ENCODE results near the gene CHCHD1.
"Not testable (repeated sequence)": the region's sequence is repeated elsewhere in the genome, so short reads cannot be mapped to it uniquely, and the experiment has no call there.

The CHCHD1 gene

GRCh38 chr10:73782749-73783085, 869 bp downstream of the CHCHD1 start:
- Histone ChIP-seq H3K27ac (ENCODE audit: low read depth, low read length, severe bottlenecking) (no peak overlapping the region), H3K4me1 (ENCODE audit: control insufficient read depth, insufficient read depth, low read length, poor library complexity, severe bottlenecking) (peaks cover 17% of the 10 kb centered on the region), H3K9me3 (ENCODE audit: control insufficient read depth, low read length) (no peaks in the 10 kb centered on the region), H3K36me3 (ENCODE audit: control insufficient read depth, insufficient read depth, low read length) (peaks cover 45% of the 10 kb centered on the region), H3K4me3 (ENCODE audit: extremely low read depth, insufficient read depth, low read length, poor library complexity, severe bottlenecking) (peak overlapping the region; percentile 91)
- 54 to 62% methylated on average over 2 of the region's 2 CpGs for WGBS, 2 experiments (ENCODE audit: insufficient coverage in 2 of 2)

DNA sequence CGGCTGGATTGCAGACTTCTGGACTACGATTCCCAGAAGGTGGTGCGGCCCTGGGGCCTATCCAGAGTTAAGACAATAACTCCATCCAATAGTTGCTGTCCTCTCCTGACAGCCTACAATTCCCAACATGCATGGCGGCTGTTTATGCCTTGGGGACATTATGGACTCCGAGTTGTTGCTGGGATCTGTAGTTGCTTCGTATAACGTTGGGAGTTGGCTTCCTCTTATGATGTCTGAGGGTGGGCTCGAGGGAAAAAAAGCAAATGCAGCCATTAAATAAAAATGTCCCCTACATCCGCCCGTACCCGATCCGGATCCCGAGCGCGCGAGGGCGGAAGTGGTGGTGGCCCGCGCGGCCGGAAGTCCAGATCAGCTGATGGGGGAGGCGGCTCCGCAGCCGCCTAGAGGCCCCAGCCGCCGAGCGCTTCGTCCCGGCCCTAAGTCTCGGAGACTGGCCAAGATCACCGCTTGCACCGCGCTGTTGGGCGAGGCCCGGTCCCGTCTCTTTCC, 3.4 kb downstream of the CHCHD1 start, which contains the start of gene ZSWIM8:
ZSWIM8 (plus strand) TSS at position 396 of the 510 bp plus-strand sequence. CDS start 273 bp downstream, outside the sequence.
- Histone ChIP-seq H3K27ac (ENCODE audit: low read depth, low read length, severe bottlenecking) (peak within 1 kb of the TSS; percentile 75), H3K4me3 (ENCODE audit: extremely low read depth, insufficient read depth, low read length, poor library complexity, severe bottlenecking) (peak within 1 kb of the TSS; percentile 93), H3K9me3 (ENCODE audit: control insufficient read depth, low read length) (no peaks in the 10 kb centered on the region), H3K36me3 (ENCODE audit: control insufficient read depth, insufficient read depth, low read length) (peaks cover 33% of the 10 kb centered on the region), H3K4me1 (ENCODE audit: control insufficient read depth, insufficient read depth, low read length, poor library complexity, severe bottlenecking) (peaks cover 12% of the 10 kb centered on the region)
- WGBS, 2 experiments (ENCODE audit: insufficient coverage in 2 of 2), result 0% methylated on average over 31 to 36 of the region's 36 CpGs

DNA sequence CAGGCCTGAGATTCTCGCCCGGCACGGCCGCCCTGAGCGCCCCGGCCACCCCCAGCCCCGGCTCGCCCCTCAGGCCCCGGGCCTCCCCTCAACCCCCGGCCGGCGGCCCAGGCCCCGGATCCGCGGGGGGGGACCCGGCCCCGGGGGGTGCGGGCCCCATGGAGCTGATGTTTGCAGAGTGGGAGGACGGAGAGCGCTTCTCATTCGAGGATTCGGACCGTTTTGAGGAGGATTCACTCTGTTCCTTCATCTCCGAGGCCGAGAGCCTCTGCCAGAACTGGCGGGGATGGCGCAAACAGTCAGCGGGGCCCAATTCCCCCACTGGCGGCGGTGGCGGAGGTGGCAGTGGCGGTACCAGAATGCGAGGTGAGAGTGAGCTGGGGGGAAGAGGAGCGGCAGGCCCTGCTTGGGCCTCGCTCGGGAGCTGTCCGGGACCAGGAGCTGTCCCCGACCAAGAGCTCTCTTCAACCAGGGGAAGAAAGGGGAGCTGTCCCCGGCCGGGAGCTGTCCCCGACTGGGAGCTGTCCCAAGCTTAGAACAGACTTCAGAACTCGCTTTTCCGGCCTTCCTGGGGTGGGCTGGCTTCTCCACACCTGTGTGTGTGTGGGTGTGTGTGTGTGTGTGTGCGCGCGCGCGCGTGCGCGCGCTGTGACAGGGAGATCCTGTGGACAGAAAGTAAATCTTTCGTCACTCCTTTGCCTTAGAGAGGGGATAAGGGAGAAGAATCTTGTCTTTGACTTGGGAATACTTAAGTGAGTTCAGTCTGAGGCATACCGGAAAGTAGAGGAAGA, 4.1 kb downstream of the CHCHD1 start:
- H3K9me3 ChIP-seq (ENCODE audit: control insufficient read depth, low read length), result no peaks in the 10 kb centered on the region
- 2 to 3% methylated on average over 25 to 27 of the region's 54 CpGs for WGBS, 2 experiments (ENCODE audit: insufficient coverage in 2 of 2)
- peak overlapping the region; percentile 75 for H3K27ac ChIP-seq (ENCODE audit: low read depth, low read length, severe bottlenecking)
- peaks cover 6% of the 10 kb centered on the region for H3K4me1 ChIP-seq (ENCODE audit: control insufficient read depth, insufficient read depth, low read length, poor library complexity, severe bottlenecking)
- H3K36me3 ChIP-seq (ENCODE audit: control insufficient read depth, insufficient read depth, low read length), result peaks cover 33% of the 10 kb centered on the region
- peak overlapping the region; percentile 93 for H3K4me3 ChIP-seq (ENCODE audit: extremely low read depth, insufficient read depth, low read length, poor library complexity, severe bottlenecking)

DNA sequence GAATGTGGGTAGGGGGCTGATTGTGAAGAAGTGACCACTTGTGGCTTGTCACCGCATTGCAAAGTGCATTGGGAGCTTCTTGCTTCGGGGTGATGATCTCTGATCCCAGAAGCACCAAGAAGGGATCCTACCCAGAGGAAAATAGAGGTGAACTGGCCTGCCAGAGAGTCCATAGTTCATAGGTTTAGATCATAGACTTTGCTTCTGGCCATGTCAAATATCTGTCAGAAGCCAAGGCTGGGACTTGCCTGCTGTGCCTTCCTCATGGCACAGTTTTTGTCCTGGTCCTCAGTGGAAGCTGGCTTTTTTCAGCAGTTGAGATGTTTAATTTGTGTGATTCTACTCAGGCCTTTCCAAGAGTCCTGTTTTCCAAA, 4.7 kb downstream of the CHCHD1 start:
- H3K36me3 ChIP-seq (ENCODE audit: control insufficient read depth, insufficient read depth, low read length), result peaks cover 38% of the 10 kb centered on the region
- H3K9me3 ChIP-seq (ENCODE audit: control insufficient read depth, low read length), result no peaks in the 10 kb centered on the region
- H3K4me1 ChIP-seq (ENCODE audit: control insufficient read depth, insufficient read depth, low read length, poor library complexity, severe bottlenecking), result peaks cover 4% of the 10 kb centered on the region
- WGBS, 2 experiments (ENCODE audit: insufficient coverage in 2 of 2), result 0 to 16% methylated on average over 2 of the region's 2 CpGs
- peak overlapping the region; percentile 0 for H3K27ac ChIP-seq (ENCODE audit: low read depth, low read length, severe bottlenecking)
- H3K4me3 ChIP-seq (ENCODE audit: extremely low read depth, insufficient read depth, low read length, poor library complexity, severe bottlenecking), result peak overlapping the region; percentile 93

DNA sequence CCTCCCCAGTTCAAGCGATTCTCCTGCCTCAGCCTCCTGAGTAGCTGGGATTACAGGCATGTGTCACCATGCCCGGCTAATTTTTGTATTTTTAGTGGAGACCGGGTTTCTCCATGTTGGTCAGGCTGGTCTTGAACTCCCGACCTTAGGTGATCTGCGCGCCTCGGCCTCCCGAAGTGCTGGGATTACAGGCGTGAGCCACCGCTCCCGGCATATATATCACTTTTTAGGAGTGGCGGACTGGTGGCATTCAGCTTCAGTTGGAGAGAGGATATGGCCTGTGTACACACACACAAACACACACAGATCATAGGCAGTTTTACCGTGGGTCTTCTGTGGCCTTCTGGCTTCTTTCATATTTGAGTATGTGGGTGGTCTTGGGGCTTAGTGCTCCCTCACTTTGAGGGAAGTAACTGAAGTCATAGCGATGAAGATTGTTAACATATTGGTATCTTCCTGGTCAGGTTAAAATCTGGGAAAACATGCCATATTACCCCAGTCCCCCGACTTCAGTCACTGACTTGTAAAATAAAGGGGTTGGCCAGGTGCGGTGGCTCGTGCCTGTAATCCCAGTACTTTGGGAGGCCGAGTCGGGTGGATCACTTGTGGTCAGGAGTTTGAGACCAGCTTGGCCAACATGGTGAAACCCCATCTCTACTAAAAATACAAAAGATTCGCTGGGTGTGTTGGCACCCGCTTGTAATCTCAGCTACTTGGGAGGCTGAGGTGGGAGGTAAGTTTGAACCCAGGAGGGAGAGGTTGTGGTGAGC, 5.4 kb downstream of the CHCHD1 start:
- 94 to 96% methylated on average over 10 to 13 of the region's 21 CpGs for WGBS, 2 experiments (ENCODE audit: insufficient coverage in 2 of 2)
- H3K4me3 ChIP-seq (ENCODE audit: extremely low read depth, insufficient read depth, low read length, poor library complexity, severe bottlenecking); H3K9me3 ChIP-seq (ENCODE audit: control insufficient read depth, low read length); H3K4me1 ChIP-seq (ENCODE audit: control insufficient read depth, insufficient read depth, low read length, poor library complexity, severe bottlenecking); H3K27ac ChIP-seq (ENCODE audit: low read depth, low read length, severe bottlenecking): not testable (repeated sequence)
- H3K36me3 ChIP-seq (ENCODE audit: control insufficient read depth, insufficient read depth, low read length), result peaks cover 45% of the 10 kb centered on the region

DNA sequence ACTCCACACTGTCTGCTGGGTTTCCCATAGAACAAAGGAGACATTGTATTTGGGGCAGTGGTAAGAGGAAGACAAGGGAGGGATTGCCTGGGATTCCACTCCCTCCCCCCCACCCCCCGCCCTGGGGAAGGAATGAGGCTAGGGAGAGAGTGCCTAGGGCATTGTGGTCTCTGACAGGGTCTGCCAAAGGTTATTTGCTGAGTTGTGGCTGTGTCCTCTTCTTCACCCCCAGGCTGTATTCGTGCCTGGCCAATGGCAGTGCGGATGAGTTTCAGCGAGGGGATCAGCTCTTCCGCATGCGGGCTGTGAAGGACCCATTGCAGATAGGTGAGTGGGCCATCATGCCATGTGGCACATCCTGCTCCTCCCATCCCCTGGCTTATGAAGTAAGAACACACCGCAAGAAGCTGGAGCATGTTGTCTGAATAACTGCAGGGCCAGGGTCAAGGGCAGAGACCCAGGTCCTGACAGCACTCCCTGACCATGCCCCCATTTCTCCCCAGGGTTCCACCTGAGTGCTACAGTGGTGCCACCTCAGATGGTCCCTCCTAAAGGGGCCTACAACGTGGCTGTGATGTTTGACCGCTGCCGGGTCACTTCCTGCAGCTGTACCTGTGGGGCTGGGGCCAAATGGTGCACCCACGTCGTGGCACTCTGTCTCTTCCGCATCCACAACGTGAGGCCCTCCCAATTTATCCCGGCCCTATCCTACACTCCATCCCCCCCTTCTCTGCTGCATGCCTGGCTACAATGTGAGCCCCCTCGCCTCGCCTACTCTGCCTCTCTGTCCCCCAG, 7.2 kb downstream of the CHCHD1 start:
- H3K9me3 ChIP-seq (ENCODE audit: control insufficient read depth, low read length), result no peaks in the 10 kb centered on the region
- peaks cover 52% of the 10 kb centered on the region for H3K36me3 ChIP-seq (ENCODE audit: control insufficient read depth, insufficient read depth, low read length)
- 93 to 95% methylated on average over 10 to 16 of the region's 17 CpGs for WGBS, 2 experiments (ENCODE audit: insufficient coverage in 2 of 2)
- no peaks in the 10 kb centered on the region for H3K4me1 ChIP-seq (ENCODE audit: control insufficient read depth, insufficient read depth, low read length, poor library complexity, severe bottlenecking)
- H3K4me3 ChIP-seq (ENCODE audit: extremely low read depth, insufficient read depth, low read length, poor library complexity, severe bottlenecking), result no peak overlapping the region
- H3K27ac ChIP-seq (ENCODE audit: low read depth, low read length, severe bottlenecking), result no peak overlapping the region

DNA sequence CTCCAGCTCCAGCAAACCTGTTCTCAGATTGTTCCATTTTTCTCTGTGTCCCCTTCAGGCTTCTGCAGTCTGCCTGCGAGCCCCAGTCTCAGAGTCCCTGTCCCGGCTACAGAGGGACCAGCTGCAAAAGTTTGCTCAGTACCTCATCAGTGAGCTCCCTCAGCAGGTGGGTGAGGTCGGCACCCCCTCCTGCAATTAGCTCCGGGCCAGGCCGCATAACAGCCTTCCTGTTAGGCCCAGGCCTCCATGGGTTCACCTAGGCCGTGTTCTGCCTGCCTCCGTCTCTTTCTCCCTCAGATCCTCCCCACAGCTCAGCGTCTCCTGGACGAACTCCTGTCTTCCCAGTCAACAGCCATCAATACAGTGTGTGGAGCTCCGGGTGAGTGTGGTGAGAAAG, 7.8 kb downstream of the CHCHD1 start:
- no peak overlapping the region for H3K4me3 ChIP-seq (ENCODE audit: extremely low read depth, insufficient read depth, low read length, poor library complexity, severe bottlenecking)
- peaks cover 58% of the 10 kb centered on the region for H3K36me3 ChIP-seq (ENCODE audit: control insufficient read depth, insufficient read depth, low read length)
- no peak overlapping the region for H3K27ac ChIP-seq (ENCODE audit: low read depth, low read length, severe bottlenecking)
- WGBS, 2 experiments (ENCODE audit: insufficient coverage in 2 of 2), result 90 to 96% methylated on average over 7 of the region's 10 CpGs
- H3K9me3 ChIP-seq (ENCODE audit: control insufficient read depth, low read length), result no peaks in the 10 kb centered on the region
- no peaks in the 10 kb centered on the region for H3K4me1 ChIP-seq (ENCODE audit: control insufficient read depth, insufficient read depth, low read length, poor library complexity, severe bottlenecking)

- no peaks in the 10 kb centered on the region for H3K9me3 ChIP-seq (ENCODE audit: control insufficient read depth, low read length)
- H3K27ac ChIP-seq (ENCODE audit: low read depth, low read length, severe bottlenecking), result no peak overlapping the region
- WGBS, 2 experiments (ENCODE audit: insufficient coverage in 2 of 2), result 95 to 96% methylated on average over 21 to 22 of the region's 22 CpGs
- peaks cover 72% of the 10 kb centered on the region for H3K36me3 ChIP-seq (ENCODE audit: control insufficient read depth, insufficient read depth, low read length)
- no peak overlapping the region for H3K4me3 ChIP-seq (ENCODE audit: extremely low read depth, insufficient read depth, low read length, poor library complexity, severe bottlenecking)
- no peaks in the 10 kb centered on the region for H3K4me1 ChIP-seq (ENCODE audit: control insufficient read depth, insufficient read depth, low read length, poor library complexity, severe bottlenecking)
Observed at GRCh38 chr10:73790886-73791625, 9.2 kb downstream of the CHCHD1 start.

GRCh38 chr10:73791871-73792400, 10.1 kb downstream of the CHCHD1 start:
- peaks cover 80% of the 10 kb centered on the region for H3K36me3 ChIP-seq (ENCODE audit: control insufficient read depth, insufficient read depth, low read length)
- WGBS, 2 experiments (ENCODE audit: insufficient coverage in 2 of 2), result 93 to 95% methylated on average over 23 to 26 of the region's 26 CpGs

DNA sequence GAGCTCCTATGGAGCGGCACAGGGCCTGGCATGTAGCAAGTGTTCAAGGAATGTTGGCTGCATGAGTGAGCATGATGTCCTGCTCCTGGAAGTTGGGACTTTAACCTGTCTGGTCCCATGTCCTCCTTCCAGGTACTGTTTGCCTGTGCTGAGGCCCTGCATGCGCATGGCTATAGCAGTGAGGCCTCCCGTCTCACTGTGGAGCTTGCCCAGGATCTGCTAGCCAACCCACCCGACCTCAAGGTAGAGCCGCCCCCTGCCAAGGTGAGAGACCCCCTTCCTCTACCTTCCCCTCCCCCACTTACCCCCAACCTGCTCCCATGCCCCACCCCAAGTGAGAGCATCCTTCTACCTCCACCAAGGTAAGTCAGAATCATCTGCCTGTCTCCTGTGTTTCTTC, 11.6 kb downstream of the CHCHD1 start:
- no peak overlapping the region for H3K4me3 ChIP-seq (ENCODE audit: extremely low read depth, insufficient read depth, low read length, poor library complexity, severe bottlenecking)
- WGBS, 2 experiments (ENCODE audit: insufficient coverage in 2 of 2), result 97 to 100% methylated on average over 3 to 4 of the region's 5 CpGs
- H3K4me1 ChIP-seq (ENCODE audit: control insufficient read depth, insufficient read depth, low read length, poor library complexity, severe bottlenecking), result no peaks in the 10 kb centered on the region
- peaks cover 92% of the 10 kb centered on the region for H3K36me3 ChIP-seq (ENCODE audit: control insufficient read depth, insufficient read depth, low read length)
- H3K27ac ChIP-seq (ENCODE audit: low read depth, low read length, severe bottlenecking), result no peak overlapping the region
- no peaks in the 10 kb centered on the region for H3K9me3 ChIP-seq (ENCODE audit: control insufficient read depth, low read length)

More at GRCh38 chr10:73791871-73792400, 10.1 kb downstream of the CHCHD1 start:
- H3K4me1 ChIP-seq (ENCODE audit: control insufficient read depth, insufficient read depth, low read length, poor library complexity, severe bottlenecking), result no peaks in the 10 kb centered on the region
- H3K27ac ChIP-seq (ENCODE audit: low read depth, low read length, severe bottlenecking), result no peak overlapping the region
- no peak overlapping the region for H3K4me3 ChIP-seq (ENCODE audit: extremely low read depth, insufficient read depth, low read length, poor library complexity, severe bottlenecking)
- H3K9me3 ChIP-seq (ENCODE audit: control insufficient read depth, low read length), result no peaks in the 10 kb centered on the region
